PC-3 (cell line): ENCODE data around the gene FAR2. TPM values are rescaled to one million over a fixed set of nuclear protein-coding genes. Genes with fewer than 3 reads are reported as not detected.
"Not testable (repeated sequence)": the region's sequence is repeated elsewhere in the genome, so short reads cannot be mapped to it uniquely, and the experiment has no call there.

Source experiments
- ATAC-seq: fragments of 200-7000 bp; cut with Tn5 transposase; 2 replicates; pipeline ENCODE4 v1.9.1; 2020; ENCODE audit warnings: mild to moderate bottlenecking, moderate library complexity
- BruUV-seq: library from RNA; stranded (reverse); fragments of 400-500 nt; replicated peaks from 2 replicates; lab custom pipeline; 2021; lab: Mats Ljungman, UMichigan
- CTCF ChIA-PET: fragments of 300-600 bp; sonication (Branson Sonifier 250); formaldehyde crosslinking; loops from one replicate; lab custom pipeline; 2022; ENCODE audit warnings: antibody characterized with exemption; lab: Charles Lee
- POLR2A ChIA-PET: fragments of 300-600 bp; sonication (Branson Sonifier 250); formaldehyde crosslinking; loops from one replicate; lab custom pipeline; 2022; ENCODE audit warnings: antibody characterized with exemption; ENCODE audit not compliant: unreplicated experiment; lab: Charles Lee
- DNase-seq: peaks from one replicate; pipeline ENCODE4 v3.0.0-alpha.2; 2015
- H2AFZ ChIP-seq: fragments of 300-600 bp; sonication (generic); 2 replicates; pipeline ENCODE4 v1.6.0; 2016; ENCODE audit warnings: antibody characterized with exemption, low read length
- H3F3A ChIP-seq: fragments of 300-600 bp; sonication (generic); one replicate; pipeline ENCODE4 v1.6.0; 2017; ENCODE audit warnings: antibody characterized with exemption, low read length, control low read depth, mild to moderate bottlenecking; ENCODE audit not compliant: unreplicated experiment
- H3K27ac ChIP-seq: fragments of 300-600 bp; sonication (generic); 2 replicates; pipeline ENCODE4 v1.5.1; 2016; ENCODE audit warnings: mild to moderate bottlenecking, low read length
- H3K27me3 ChIP-seq: fragments of 300-600 bp; sonication (generic); 2 replicates; pipeline ENCODE4 v1.6.1; 2016; ENCODE audit warnings: low read length, mixed read lengths
- H3K36me3 ChIP-seq: fragments of 300-600 bp; sonication (generic); 2 replicates; pipeline ENCODE4 v1.6.1; 2016; ENCODE audit warnings: low read depth, mixed run types, low read length, mixed read lengths
- H3K4me1 ChIP-seq: fragments of 300-600 bp; sonication (generic); 2 replicates; pipeline ENCODE4 v1.5.1; 2016; ENCODE audit warnings: low read length; ENCODE audit not compliant: insufficient read depth
- H3K4me2 ChIP-seq: fragments of 300-600 bp; sonication (generic); 2 replicates; pipeline ENCODE4 v1.6.0; 2016; ENCODE audit warnings: low read length
- H3K4me3 ChIP-seq: fragments of 300-600 bp; sonication (generic); 2 replicates; pipeline ENCODE4 v1.5.1; 2016; ENCODE audit warnings: mild to moderate bottlenecking, low read length, mixed read lengths
- H3K79me2 ChIP-seq: fragments of 300-600 bp; sonication (generic); 2 replicates; pipeline ENCODE4 v1.6.1; 2017; ENCODE audit warnings: low read length, mixed read lengths
- H3K9ac ChIP-seq: fragments of 300-600 bp; sonication (generic); 2 replicates; pipeline ENCODE4 v1.6.0; 2016; ENCODE audit warnings: mild to moderate bottlenecking, low read length
- H3K9me2 ChIP-seq: fragments of 300-600 bp; sonication (generic); replicated peaks from 2 replicates; pipeline ENCODE4 v1.6.1; 2016; ENCODE audit warnings: mixed run types, low read length, mixed read lengths
- H3K9me3 ChIP-seq: fragments of 300-600 bp; sonication (generic); 2 replicates; pipeline ENCODE4 v1.6.1; 2016; ENCODE audit warnings: low read length, mixed read lengths
- H4K20me1 ChIP-seq: fragments of 300-600 bp; sonication (generic); 2 replicates; pipeline ENCODE4 v1.6.1; 2016; ENCODE audit warnings: low read length, mixed read lengths
- EZH2 ChIP-seq: fragments of 300-600 bp; sonication (generic); IDR thresholded peaks from one replicate; pipeline ENCODE4 v1.6.1; 2017; ENCODE audit warnings: antibody characterized with exemption, mild to moderate bottlenecking, low read length; ENCODE audit not compliant: unreplicated experiment
- EZH2phosphoT487 ChIP-seq: fragments of 300-600 bp; sonication (generic); IDR thresholded peaks from 2 replicates; pipeline ENCODE4 v1.6.1; 2018; ENCODE audit warnings: mild to moderate bottlenecking, antibody characterized with exemption, low read length, borderline replicate concordance
- intact Hi-C: fragments of 100-400 bp; cut with micrococcal nuclease; formaldehyde crosslinking; loops from 2 replicates; pipeline ENCODE4 v1.9.0; 2023
- total RNA-seq: library from RNA; depleted of rRNA; stranded (reverse); fragments of >200 nt; gene quantifications from 2 replicates; pipeline ENCODE4 v1.2.3, GENCODE V29; 2014
- TF ChIP-seq, protein P1 (sequence below): fragments of 300-600 bp; sonication (generic); conservative IDR thresholded peaks from 2 replicates; pipeline ENCODE4 v1.5.1; 2017; ENCODE audit warnings: antibody characterized with exemption, low read depth, mild to moderate bottlenecking, low read length

The FAR2 gene
- total RNA-seq, 1 experiment from 2014 or later = 10.2 TPM

DNA sequence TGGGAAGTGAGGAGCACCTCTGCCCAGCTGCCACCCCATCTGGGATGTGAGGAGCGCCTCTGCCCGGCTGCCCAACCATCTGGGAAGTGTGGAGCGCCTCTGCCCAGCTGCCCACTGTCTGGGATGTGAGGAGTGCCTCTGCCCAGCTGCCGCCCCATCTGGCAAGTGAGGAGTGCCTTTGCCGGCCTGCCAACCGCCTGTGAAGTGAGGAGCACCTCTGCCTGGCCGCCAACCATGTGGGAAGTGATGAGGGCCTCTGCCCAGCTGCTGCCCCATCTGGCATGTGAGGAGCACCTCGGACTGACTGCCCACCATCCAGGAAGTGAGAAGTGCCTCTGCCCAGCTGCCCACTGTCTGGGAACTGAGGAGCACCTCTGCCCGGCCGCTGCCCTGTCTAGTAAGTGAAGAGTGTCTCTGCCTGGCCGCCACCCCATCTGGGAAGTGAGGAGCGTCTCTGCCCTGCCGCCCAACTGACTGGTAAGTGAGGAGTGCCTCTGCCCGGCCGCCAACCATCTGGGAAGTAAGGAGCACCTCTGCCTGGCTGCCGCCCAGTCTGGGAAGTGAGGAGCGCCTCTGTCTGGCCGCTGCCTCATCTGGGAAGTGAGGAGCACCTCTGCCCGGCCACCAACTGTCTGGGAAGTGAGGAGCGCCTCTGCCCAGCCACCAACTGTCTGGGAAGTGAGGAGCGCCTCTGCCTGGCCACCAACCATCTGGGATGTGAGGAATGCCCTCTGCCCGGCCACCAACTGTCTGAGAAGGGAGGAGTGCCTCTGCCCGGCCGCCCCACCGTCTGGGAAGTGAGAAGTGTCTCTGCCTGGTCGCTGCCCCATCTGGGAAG, 22.6 kb downstream of the FAR2 start:
- Histone ChIP-seq H3K9ac (no peak overlapping the region), H3K4me3 (no peak overlapping the region), H2AFZ (no peak overlapping the region), H3K9me2 (no peaks in the 10 kb centered on the region), H3F3A (no peaks in the 10 kb centered on the region), H3K9me3 (no peaks in the 10 kb centered on the region), H3K4me2 (no peak overlapping the region), H3K36me3 (no peaks in the 10 kb centered on the region), H3K27ac (no peak overlapping the region), H3K27me3 (no peaks in the 10 kb centered on the region), H4K20me1 (no peaks in the 10 kb centered on the region), H3K4me1 (no peaks in the 10 kb centered on the region), H3K79me2 (no peaks in the 10 kb centered on the region)
- ATAC-seq = no peak
- ChIA-PET CTCF (no interaction called here), POLR2A (no interaction called here)
- BruUV-seq = no TSS peak
- intact Hi-C loops = no loop called here
- TF ChIP-seq EZH2phosphoT487 (no peak), EZH2 (no peak)
- TF ChIP-seq, protein P1, sequence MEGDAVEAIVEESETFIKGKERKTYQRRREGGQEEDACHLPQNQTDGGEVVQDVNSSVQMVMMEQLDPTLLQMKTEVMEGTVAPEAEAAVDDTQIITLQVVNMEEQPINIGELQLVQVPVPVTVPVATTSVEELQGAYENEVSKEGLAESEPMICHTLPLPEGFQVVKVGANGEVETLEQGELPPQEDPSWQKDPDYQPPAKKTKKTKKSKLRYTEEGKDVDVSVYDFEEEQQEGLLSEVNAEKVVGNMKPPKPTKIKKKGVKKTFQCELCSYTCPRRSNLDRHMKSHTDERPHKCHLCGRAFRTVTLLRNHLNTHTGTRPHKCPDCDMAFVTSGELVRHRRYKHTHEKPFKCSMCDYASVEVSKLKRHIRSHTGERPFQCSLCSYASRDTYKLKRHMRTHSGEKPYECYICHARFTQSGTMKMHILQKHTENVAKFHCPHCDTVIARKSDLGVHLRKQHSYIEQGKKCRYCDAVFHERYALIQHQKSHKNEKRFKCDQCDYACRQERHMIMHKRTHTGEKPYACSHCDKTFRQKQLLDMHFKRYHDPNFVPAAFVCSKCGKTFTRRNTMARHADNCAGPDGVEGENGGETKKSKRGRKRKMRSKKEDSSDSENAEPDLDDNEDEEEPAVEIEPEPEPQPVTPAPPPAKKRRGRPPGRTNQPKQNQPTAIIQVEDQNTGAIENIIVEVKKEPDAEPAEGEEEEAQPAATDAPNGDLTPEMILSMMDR = no peak
- DNase-seq = no peak

DNA sequence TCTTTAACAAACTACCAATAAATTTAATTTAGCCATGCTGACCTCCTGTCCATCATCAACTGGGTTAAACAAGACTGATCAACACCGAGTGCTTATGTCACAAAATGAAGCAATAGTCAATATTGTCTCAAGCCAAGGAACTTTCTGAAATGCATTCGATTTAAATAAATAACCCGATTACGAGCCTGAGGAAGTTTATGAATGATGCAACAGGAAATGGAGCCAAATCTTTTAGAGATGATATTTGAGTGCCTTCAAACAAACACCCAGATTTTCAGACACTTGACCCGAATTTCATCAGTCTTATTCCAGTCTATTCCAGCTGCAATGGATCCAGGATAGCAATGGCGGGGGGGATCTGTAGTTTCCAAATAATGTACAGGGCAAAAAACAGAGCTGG, 27.9 kb downstream of the FAR2 start:
- no TSS peak for BruUV-seq
- H3K79me2 ChIP-seq = no peaks in the 10 kb centered on the region
- H3K36me3 ChIP-seq = no peaks in the 10 kb centered on the region
- H3K9me3 ChIP-seq = no peaks in the 10 kb centered on the region
- H3K4me1 ChIP-seq = no peaks in the 10 kb centered on the region
- no peak overlapping the region for H3K27ac ChIP-seq
- intact Hi-C loops = no loop called here
- no peaks in the 10 kb centered on the region for H3K27me3 ChIP-seq
- H4K20me1 ChIP-seq = no peaks in the 10 kb centered on the region
- no peak overlapping the region for H3K9ac ChIP-seq
- ATAC-seq = peak; percentile 11; the same call in 1 of the 2 replicates
- H3K4me2 ChIP-seq = no peak overlapping the region
- no peaks in the 10 kb centered on the region for H3F3A ChIP-seq
- ChIA-PET CTCF (no interaction called here), POLR2A (interaction anchor here (0.6 to 0.7 kb wide), 2 partner anchors 66 to 120 kb away, joined by 3 read pairs; no protein-coding TSS in a partner anchor)
- H3K9me2 ChIP-seq = no peaks in the 10 kb centered on the region
- H2AFZ ChIP-seq = no peak overlapping the region
- TF ChIP-seq EZH2phosphoT487 (no peak), EZH2 (no peak)
- TF ChIP-seq, protein P1 = no peak
- no peak overlapping the region for H3K4me3 ChIP-seq
- DNase-seq = no peak

GRCh38 chr12:29182247-29182646, 33.2 kb downstream of the FAR2 start:
- POLR2A ChIA-PET, ATAC-seq, CTCF ChIA-PET, BruUV-seq, H3K9me2 ChIP-seq, H3K36me3 ChIP-seq, intact Hi-C loops, H3K9ac ChIP-seq, H3K4me1 ChIP-seq, H3K79me2 ChIP-seq, H2AFZ ChIP-seq, H3K9me3 ChIP-seq, H4K20me1 ChIP-seq, H3F3A ChIP-seq, H3K27ac ChIP-seq, DNase-seq, H3K4me3 ChIP-seq, H3K4me2 ChIP-seq, H3K27me3 ChIP-seq: not testable (repeated sequence)
